ENCODE data around the gene LRRC4B.
A peak's percentile ranks its signal among the peaks of the same experiment; 100 is the strongest.

Gene LRRC4B

GRCh38 chr19:50518091-50519005 lies 49.9 kb downstream of the LRRC4B start:
- DNase-seq, result no peak

GRCh38 chr19:50517704-50518075 lies 50.5 kb downstream of the LRRC4B start:
- DNase-seq, result no peak

- DNase-seq, result no peak
Observed at GRCh38 chr19:50516964-50517703, 51.1 kb downstream of the LRRC4B start.

- DNase-seq, result no peak
Observed at GRCh38 chr19:50516456-50516855, 51.8 kb downstream of the LRRC4B start.

- DNase-seq, result no peak
Observed at GRCh38 chr19:50515168-50515561, 53.1 kb downstream of the LRRC4B start.

- no peak for DNase-seq
Observed at GRCh38 chr19:50514346-50515167, 53.7 kb downstream of the LRRC4B start.

GRCh38 chr19:50513746-50514345 lies 54.4 kb downstream of the LRRC4B start, which contains the start of gene ASPDH:
Gene ASPDH, minus strand, starts transcription at chr19:50513913. Its CDS starts 90 bp downstream, at chr19:50513823.
- no peak for DNase-seq

- no peak for DNase-seq
Observed at GRCh38 chr19:50512999-50513745, 55.1 kb downstream of the LRRC4B start.

- no peak for DNase-seq
Observed at GRCh38 chr19:50512112-50512998, 55.9 kb downstream of the LRRC4B start.

GRCh38 chr19:50511069-50511822 lies 57.0 kb downstream of the LRRC4B start, which contains the start of gene JOSD2:
Gene JOSD2, minus strand, starts transcription at chr19:50511191. Its CDS starts 760 bp downstream, at chr19:50510431.
- DNase-seq, result peak; percentile 99

GRCh38 chr19:50510700-50511068 lies 57.6 kb downstream of the LRRC4B start:
- DNase-seq, result no peak

GRCh38 chr19:50510121-50510670 lies 58.0 kb downstream of the LRRC4B start:
- DNase-seq, result no peak

GRCh38 chr19:50509366-50509765 lies 58.9 kb downstream of the LRRC4B start:
- DNase-seq, result no peak

- DNase-seq, result no peak
Observed at GRCh38 chr19:50508843-50509190, 59.4 kb downstream of the LRRC4B start.

GRCh38 chr19:50507376-50507775 lies 60.9 kb downstream of the LRRC4B start:
- no peak for DNase-seq

GRCh38 chr19:50506700-50507099 lies 61.5 kb downstream of the LRRC4B start:
- DNase-seq, result no peak

GRCh38 chr19:50505856-50506611 lies 62.2 kb downstream of the LRRC4B start:
- no peak for DNase-seq

- DNase-seq, result no peak
Observed at GRCh38 chr19:50501568-50502475, 66.4 kb downstream of the LRRC4B start.
